ENCODE data around the gene BCL11B. TPM values are rescaled to one million over a fixed set of nuclear protein-coding genes. Genes with fewer than 3 reads are reported as not detected.

BCL11B gene
- total and polyA plus RNA-seq, 9 of the 15 experiments (the other 6 are each of a cell fraction or from before 2014, with no cell fraction given) = 0.09 TPM; not detected in 8

- H3K9ac ChIP-seq (ENCODE audit: insufficient read depth in 1 of 2, low read depth in 2 of 2, low read length in 2 of 2) = no peak overlapping the region
- H3K4me3 ChIP-seq = no peak overlapping the region
- H3K27me3 ChIP-seq (ENCODE audit: control insufficient read depth in 2 of 2, insufficient read depth in 2 of 2, low read length in 2 of 2) = no peaks in the 10 kb centered on the region
- no peak overlapping the region for H3K4me2 ChIP-seq (ENCODE audit: insufficient read depth, low read length)
- FAIRE-seq = no peak
- no peak overlapping the region for H3K27ac ChIP-seq (ENCODE audit: extremely low read depth, low read depth, low read length)
- ATAC-seq = no peak
- no peak for DNase-seq (ENCODE audit: extremely low read depth in 1 of 4, low spot score in 3 of 4)
- H4K20me1 ChIP-seq (replicated peaks; ENCODE audit: control insufficient read depth, insufficient read depth, low read length) = no peaks in the 10 kb centered on the region
- POLR2A ChIA-PET = no interaction called here
- H3K79me2 ChIP-seq (ENCODE audit: control insufficient read depth, insufficient read depth, low read length) = no peaks in the 10 kb centered on the region
- 0% methylated on average over 3 of the region's 3 CpGs for WGBS (ENCODE audit: insufficient coverage, low coverage, missing lambda C conversion rate)
- H3K9me1 ChIP-seq (ENCODE audit: control insufficient read depth, insufficient read depth, low read length) = no peaks in the 10 kb centered on the region
- no peaks in the 10 kb centered on the region for H3K36me3 ChIP-seq (ENCODE audit: control insufficient read depth, insufficient read depth, low read length)
- H2AFZ ChIP-seq (ENCODE audit: low read depth, low read length) = no peak overlapping the region
- in situ Hi-C loops (cut with MboI) = no loop called here
- H3K9me3 ChIP-seq (replicated peaks; ENCODE audit: control insufficient read depth, insufficient read depth, low read depth, low read length) = no peaks in the 10 kb centered on the region
- H3K4me1 ChIP-seq (replicated peaks in 1 of 2; ENCODE audit: control insufficient read depth in 2 of 2, insufficient read depth in 2 of 2, low read length in 2 of 2) = no peaks in the 10 kb centered on the region
- intact Hi-C loops (cut with micrococcal nuclease) = no loop called here
- BruUV-seq (replicated peaks) = no TSS peak
- CTCF ChIA-PET (ENCODE audit: low intra/inter-chr PET ratio) = no interaction called here
- TF ChIP-seq THAP12 (CRISPR knock-in tag; IDR thresholded peaks at IDR 0.05) (no peak), ELF2 (CRISPR knock-in tag; IDR thresholded peaks at IDR 0.05) (no peak), NFRKB (IDR thresholded peaks at IDR 0.05; ENCODE audit: low read depth) (no peak), CXXC5 (CRISPR knock-in tag; IDR thresholded peaks at IDR 0.05) (no peak), STAT6 (CRISPR knock-in tag; IDR thresholded peaks at IDR 0.05) (no peak), ESRRB (CRISPR knock-in tag; IDR thresholded peaks at IDR 0.05; ENCODE audit: borderline replicate concordance) (no peak), JUND (IDR thresholded peaks at IDR 0.05; ENCODE audit: borderline replicate concordance, low read depth, low read length) (no peak), JUND (tag; IDR thresholded peaks at IDR 0.05; ENCODE audit: borderline replicate concordance, low read depth, low read length) (no peak), PHF21A (IDR thresholded peaks at IDR 0.05; ENCODE audit: borderline replicate concordance, low read depth) (no peak), HMG20B (CRISPR knock-in tag; IDR thresholded peaks at IDR 0.05) (no peak), PHTF2 (CRISPR knock-in tag; IDR thresholded peaks at IDR 0.05) (no peak), RBM25 (IDR thresholded peaks at IDR 0.05; ENCODE audit: low read depth, low read length, severe bottlenecking) (no peak), HDAC6 (IDR thresholded peaks at IDR 0.05; ENCODE audit: low read depth, low read length) (no peak), TFAM (CRISPR knock-in tag; conservative IDR thresholded peaks at IDR 0.05) (no peak), BACH1 (tag; IDR thresholded peaks at IDR 0.05) (no peak), NR2F6 (CRISPR knock-in tag; IDR thresholded peaks at IDR 0.05) (no peak), HMGN3 (IDR thresholded peaks at IDR 0.05; ENCODE audit: borderline replicate concordance, extremely low read depth, insufficient read length, low read depth, low read length) (no peak), TCF15 (CRISPR knock-in tag; IDR thresholded peaks at IDR 0.05) (no peak), NUFIP1 (IDR thresholded peaks at IDR 0.05; ENCODE audit: partially characterized antibody) (no peak)
Observed at GRCh38 chr14:99163446-99163845, 108.6 kb downstream of the BCL11B start.
